Iris pigment epithelial cell (primary cell): ENCODE results near the gene FANCI.
"Not testable (repeated sequence)": the region's sequence is repeated elsewhere in the genome, so short reads cannot be mapped to it uniquely, and the experiment has no call there.

Experiments used
- DNase-seq: peaks from one replicate; pipeline ENCODE4 v3.0.0-alpha.2; 2011; ENCODE audit warnings: low read depth

Gene FANCI

GRCh38 chr15:89225588-89225987 lies 18.2 kb upstream of the FANCI start:
- DNase-seq: no peak

- no peak for DNase-seq
These were observed 17.2 kb upstream of the FANCI start for GRCh38 chr15:89226359-89227221.

- DNase-seq: no peak
These were observed 16.4 kb upstream of the FANCI start for GRCh38 chr15:89227425-89227824.

- DNase-seq: no peak
These were observed 13.5 kb upstream of the FANCI start for GRCh38 chr15:89230277-89230676.

- DNase-seq: no peak
These were observed 11.9 kb upstream of the FANCI start for GRCh38 chr15:89231832-89232231.

- not testable (repeated sequence) for DNase-seq
These were observed 3.6 kb upstream of the FANCI start for GRCh38 chr15:89239883-89240810.

GRCh38 chr15:89243046-89243690 lies 611 bp upstream of the FANCI start:
- peak; percentile 41 for DNase-seq

GRCh38 chr15:89244574-89244903 lies 760 bp downstream of the FANCI start:
- peak; percentile 17 for DNase-seq

- DNase-seq: no peak
These were observed 3.7 kb downstream of the FANCI start for GRCh38 chr15:89247446-89247845.

- no peak for DNase-seq
These were observed 4.8 kb downstream of the FANCI start for GRCh38 chr15:89248584-89248983.

GRCh38 chr15:89250142-89250541 lies 6.4 kb downstream of the FANCI start:
- DNase-seq: not testable (repeated sequence)

- not testable (repeated sequence) for DNase-seq
These were observed 33.5 kb downstream of the FANCI start for GRCh38 chr15:89277281-89277680.

- DNase-seq: peak; percentile 6
These were observed 34.5 kb downstream of the FANCI start for GRCh38 chr15:89278307-89278706.

- no peak for DNase-seq
These were observed 38.9 kb downstream of the FANCI start for GRCh38 chr15:89282631-89283030.

GRCh38 chr15:89283201-89283600 lies 39.4 kb downstream of the FANCI start:
- DNase-seq: no peak

- DNase-seq: no peak
These were observed 48.2 kb downstream of the FANCI start for GRCh38 chr15:89291934-89292438.

- no peak for DNase-seq
These were observed 49.2 kb downstream of the FANCI start for GRCh38 chr15:89293012-89293411.

- DNase-seq: peak; percentile 59
These were observed 56.1 kb downstream of the FANCI start for GRCh38 chr15:89299896-89300295.

- DNase-seq: no peak
These were observed 57.7 kb downstream of the FANCI start for GRCh38 chr15:89301304-89302089.

GRCh38 chr15:89303986-89304385 lies 60.2 kb downstream of the FANCI start:
- DNase-seq: peak; percentile 16

GRCh38 chr15:89305395-89305794 lies 61.6 kb downstream of the FANCI start:
- DNase-seq: no peak
